ENCODE data around the gene PIP5K1B.

The PIP5K1B gene

GRCh38 chr9:68741234-68741633 is 36.2 kb downstream of the PIP5K1B start:
- no peak for FAIRE-seq

DNA sequence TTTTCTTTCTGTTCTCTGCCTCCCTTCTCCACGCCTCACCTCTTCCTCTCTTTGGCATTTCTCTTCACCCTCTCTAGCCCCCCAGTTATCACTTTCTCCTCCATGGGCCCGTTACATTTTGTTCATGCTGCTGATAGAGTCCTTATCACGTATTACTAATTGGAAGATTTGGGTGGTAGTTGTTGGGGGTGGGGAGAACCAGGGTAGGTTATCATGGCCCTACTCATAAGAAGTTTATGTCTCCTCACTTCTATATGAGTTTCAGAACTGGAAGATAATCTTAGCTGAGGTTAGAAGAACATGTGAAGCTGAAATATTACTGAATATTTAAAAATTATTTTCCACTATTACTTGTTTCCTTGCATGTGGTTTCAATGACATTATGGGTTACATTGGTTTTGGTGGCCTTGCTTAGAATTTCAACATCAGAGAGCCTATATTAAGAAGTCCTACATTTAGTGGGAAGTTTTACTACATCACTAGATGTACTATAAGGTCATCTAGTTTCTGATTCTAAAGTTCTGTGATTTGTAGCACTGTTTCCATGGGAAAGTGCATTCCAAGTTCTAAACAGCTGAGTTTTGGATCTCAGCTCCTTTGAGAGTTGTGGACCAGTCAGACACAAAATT is 36.8 kb downstream of the PIP5K1B start:
- FAIRE-seq: no peak

GRCh38 chr9:68742333-68742730 is 37.3 kb downstream of the PIP5K1B start:
- no peak for FAIRE-seq

GRCh38 chr9:68744426-68744825 is 39.4 kb downstream of the PIP5K1B start:
- FAIRE-seq: no peak

DNA sequence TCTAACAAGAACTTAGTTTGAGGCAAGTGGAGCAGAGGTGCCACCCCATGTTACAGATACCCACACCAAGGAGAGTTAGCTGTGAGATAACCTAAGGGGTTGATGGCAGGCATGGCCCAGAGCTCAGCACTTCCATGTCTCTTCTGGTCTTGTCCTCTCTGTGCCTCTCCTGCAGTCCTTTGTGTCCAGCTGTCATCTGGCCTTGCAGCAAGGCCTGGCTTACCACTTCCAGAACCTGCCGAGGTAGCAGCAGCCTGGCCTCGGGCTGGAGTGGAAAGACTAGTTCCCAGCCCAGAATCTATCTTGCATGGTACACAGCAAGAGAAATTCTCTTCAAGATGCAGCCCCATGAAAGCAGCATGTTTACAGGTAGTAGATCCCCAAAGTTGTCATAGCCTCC is 41.5 kb downstream of the PIP5K1B start:
- FAIRE-seq: no peak

GRCh38 chr9:68747043-68747533 is 42.0 kb downstream of the PIP5K1B start:
- no peak for FAIRE-seq

- FAIRE-seq: no peak
Observed at GRCh38 chr9:68749135-68749534, 44.1 kb downstream of the PIP5K1B start.

DNA sequence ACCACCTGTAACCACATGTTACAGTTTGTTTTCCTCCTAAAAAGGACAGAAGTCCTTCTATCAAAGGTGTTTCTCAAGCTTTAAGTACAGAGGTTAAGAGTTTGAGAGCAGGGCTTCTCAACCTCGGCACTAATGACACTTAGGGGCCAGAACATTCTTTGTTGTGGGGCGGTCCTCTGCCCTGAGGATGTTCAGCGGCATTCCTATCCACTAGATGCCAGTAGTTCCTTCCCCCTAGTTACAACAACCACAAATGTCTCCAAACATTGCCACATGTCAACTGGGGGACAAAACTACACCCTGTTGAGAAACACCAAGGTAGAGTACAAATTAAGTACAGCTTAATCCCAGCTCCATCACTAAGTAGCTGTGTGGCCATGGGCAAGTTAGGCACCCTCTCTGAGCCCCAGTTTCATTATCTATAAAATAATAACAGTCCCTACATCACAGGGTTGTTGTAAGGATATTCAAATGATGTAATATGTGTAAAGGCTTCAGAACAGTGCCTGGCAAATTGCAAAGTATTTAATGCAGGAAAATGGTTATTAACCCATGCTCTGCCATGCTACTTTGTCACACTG is 44.6 kb downstream of the PIP5K1B start:
- FAIRE-seq: no peak

DNA sequence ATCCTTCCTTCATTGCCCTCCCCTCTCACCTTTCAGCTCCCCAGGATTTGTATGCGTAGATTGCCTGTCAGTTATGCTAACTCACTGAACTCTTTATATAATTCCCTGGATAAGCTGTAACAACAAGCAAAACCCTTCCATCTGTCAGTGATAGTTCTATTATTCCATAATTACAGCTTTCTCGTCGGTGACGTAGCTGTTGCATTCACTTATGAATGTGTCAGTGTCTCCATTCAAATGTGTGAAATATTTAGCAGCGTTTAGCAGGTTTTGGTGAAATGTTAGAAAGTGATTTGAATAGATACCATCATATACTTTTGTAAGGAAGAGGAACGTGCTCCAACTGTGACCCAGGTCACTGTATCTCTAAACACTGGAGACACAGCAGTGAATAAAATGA is 45.2 kb downstream of the PIP5K1B start:
- FAIRE-seq: no peak

GRCh38 chr9:68750786-68751185 is 45.7 kb downstream of the PIP5K1B start:
- no peak for FAIRE-seq

- FAIRE-seq: no peak
Observed at GRCh38 chr9:68751556-68751955, 46.5 kb downstream of the PIP5K1B start.

DNA sequence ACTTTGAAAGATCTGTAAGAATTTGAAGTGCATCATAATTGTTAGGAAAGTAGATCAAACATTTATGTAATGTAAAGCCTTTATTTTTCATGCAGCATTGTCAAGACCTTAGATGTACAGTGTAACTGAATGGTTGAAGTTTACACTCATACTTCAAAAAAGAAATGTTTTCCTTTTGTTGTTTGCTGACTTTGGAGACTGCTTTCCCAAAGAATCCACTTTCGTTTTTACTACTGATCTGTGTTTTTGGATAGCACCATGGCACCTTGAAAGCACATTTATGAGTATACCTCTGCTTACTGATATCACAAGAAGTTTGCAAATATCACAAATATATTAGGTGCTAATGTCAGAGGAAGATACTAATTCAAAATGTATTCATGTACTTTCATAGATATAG is 50.0 kb downstream of the PIP5K1B start:
- no peak for FAIRE-seq

DNA sequence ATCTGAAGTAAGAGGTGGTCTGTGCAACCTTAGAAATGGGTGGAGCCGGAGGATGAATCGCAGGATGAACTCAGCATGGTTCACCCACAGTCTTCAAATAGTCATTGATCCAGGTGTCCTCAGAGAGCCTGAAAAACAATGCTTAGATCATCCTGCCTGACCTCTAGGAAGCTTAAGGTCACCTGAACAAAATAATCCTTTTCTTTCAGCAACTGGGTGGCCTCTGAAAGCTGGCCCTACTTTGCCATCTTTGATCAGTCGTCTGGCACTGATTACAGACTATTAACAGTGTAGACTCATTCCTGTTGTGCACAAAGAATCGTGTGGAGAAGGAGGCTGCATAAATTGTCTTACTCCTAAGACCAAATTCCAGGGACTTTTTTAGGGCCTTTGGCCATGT is 50.7 kb downstream of the PIP5K1B start:
- FAIRE-seq: no peak

DNA sequence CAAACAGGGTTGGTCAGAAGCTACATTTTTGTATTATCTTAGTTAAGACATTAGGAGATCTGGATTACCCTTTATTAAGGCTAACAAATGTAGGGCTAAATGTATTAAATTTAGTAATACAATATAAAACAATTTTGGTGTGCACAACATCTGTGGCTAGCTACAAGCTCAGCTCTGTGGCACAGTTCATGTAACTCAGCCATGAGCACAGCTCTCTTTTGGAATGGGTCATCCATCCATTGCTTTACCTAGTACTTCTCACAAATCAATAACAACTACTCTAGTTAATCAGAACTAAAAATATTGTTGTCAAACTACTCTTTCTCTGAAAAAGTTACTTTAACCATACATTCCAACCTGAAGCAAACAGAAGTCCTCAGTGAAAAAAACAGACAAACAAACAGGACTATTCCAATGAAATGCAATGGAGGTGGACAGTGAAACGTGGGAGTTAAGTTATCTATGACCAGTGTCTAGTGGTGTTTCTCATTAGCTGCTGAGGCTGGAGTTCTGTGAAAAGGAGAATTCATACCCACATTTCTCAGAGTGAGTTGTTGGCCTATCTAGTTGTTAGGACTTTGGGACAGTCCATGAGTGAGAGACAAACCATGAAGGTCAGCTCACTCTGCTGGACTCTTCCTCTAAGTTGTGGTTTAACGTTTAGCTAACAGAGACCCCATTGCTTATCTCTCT is 55.1 kb downstream of the PIP5K1B start:
- no peak for FAIRE-seq

- no peak for FAIRE-seq
Observed at GRCh38 chr9:68760674-68761333, 55.8 kb downstream of the PIP5K1B start.

DNA sequence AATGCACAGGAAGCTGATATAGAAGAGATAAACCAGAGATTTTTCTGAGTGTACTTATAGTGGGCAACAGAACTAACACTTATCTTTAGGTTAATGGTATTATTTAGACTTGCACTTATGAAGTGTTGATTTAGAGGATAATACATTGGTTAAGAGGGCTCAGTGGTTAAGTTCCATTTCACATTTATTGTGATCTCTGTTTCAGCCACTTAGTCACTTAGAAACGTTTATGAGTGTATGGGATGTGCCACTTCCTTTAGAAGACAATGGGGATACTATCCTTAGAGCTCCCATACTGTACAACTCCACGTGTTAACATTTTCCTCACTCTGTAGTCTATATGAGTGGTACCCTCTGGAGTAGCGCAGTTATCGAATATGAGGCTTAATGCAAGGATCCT is 57.5 kb downstream of the PIP5K1B start:
- FAIRE-seq: no peak

- no peak for FAIRE-seq
Observed at GRCh38 chr9:68763104-68763503, 58.1 kb downstream of the PIP5K1B start.

DNA sequence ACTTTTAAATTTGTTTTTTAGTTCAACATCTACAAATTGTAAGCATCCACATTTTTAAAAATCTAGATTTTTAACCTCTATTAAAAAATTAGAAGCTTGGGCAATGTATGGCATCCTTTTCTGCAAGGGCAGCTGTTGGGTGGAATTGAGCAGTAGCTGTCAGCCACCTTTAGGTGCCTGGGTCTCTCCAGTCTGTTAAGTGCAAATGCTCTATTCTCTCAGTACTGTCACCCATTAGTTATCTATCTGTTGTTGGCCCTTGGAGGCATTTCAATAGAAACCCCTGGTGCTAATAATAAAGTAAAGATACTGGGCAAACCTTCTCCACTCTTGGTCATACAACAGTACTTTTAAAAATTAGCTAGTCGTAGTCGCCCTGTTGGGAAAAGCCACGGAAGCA is 63.6 kb downstream of the PIP5K1B start:
- no peak for FAIRE-seq

- FAIRE-seq: no peak
Observed at GRCh38 chr9:68769852-68770251, 64.8 kb downstream of the PIP5K1B start.

DNA sequence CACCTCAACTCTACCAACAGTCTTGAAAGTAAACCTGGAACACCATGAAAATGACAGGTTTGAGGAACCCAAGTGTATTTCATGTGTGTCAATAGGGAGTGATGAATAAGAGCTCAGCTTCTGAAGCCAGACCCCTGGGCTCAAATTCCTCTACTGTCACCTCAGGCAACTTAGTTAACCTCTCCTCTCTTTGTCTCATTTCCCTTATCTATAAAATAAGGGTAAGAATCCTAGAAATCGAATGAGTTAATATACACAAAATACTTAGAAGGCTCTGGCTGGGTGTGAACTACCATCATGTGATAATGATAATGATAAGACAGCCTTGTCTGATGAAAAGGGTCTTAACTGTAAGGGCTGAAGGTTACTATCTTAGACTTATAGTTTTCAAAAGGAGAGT is 66.3 kb downstream of the PIP5K1B start:
- no peak for FAIRE-seq

DNA sequence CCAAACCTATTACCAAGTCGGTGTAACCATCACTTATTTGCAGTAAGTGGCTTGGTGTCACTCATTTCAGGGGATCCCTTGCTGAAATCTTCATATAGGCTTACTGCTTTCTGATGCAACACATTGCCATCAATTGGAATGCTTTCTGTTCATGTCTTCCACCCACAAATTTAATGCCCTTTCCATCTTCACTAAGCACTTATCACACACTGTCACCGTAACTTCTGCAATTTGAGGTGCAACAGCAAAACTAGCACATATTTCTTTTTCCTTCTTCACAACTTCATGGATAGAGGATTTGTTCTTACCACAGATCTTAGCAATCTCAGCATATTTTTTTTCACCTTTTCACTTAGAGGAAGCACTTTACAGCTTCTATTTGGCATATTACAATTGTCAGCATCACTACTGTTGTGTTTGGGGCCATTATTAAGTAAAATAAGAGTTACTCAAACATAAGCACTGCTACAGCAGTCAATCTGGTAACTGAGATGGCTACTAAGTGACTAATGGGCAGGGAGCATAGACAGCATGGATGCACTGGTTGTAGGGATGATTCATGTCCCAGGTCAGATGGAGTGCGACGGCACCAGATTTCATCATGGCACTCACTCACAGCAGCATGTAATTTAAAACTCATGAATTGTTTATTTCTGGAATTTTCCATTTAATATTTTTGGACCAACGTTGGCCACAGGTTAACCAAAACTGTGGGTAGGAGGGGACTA is 70.1 kb downstream of the PIP5K1B start:
- no peak for FAIRE-seq

DNA sequence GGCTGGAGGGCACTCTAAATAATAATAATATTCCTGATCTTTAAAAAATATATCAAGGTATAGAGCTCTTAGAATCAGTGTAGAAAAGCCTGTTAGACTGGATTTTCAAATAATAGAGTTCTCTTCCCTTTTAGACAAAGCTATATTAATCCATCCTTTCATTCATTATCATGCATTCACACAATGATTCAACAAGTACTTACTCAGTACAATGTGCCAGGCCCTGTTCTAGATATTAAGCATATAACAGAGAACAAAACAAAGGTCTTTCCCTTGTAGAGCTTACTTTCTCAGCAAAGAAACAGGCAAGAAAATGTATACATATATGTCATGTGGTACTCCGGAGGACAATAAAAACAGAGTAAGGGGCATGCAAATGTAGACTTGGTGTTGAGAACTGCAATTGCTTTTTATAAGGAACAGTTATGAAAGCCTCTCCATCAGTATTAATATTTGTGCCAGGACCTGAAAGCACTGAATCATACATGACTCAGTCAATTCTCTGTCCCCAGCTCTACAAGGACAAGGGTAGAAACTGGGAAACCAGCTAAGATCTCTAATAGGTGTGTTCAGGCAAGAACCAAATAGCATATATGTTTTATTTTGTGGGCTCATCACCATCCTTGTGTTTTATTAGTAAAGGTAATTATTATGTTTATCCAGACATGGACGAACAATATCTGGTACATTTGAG is 72.2 kb downstream of the PIP5K1B start:
- FAIRE-seq: no peak
